ENCODE results near the gene RUNX1. TPM values are rescaled to one million over a fixed set of nuclear protein-coding genes. Genes with fewer than 3 reads are reported as not detected.

Gene RUNX1
- total and polyA plus RNA-seq, 10 of the 15 experiments (the other 5 are each of a cell fraction or from before 2014, with no cell fraction given) = 0.90 to 15.2 (median 4.1) TPM

DNA sequence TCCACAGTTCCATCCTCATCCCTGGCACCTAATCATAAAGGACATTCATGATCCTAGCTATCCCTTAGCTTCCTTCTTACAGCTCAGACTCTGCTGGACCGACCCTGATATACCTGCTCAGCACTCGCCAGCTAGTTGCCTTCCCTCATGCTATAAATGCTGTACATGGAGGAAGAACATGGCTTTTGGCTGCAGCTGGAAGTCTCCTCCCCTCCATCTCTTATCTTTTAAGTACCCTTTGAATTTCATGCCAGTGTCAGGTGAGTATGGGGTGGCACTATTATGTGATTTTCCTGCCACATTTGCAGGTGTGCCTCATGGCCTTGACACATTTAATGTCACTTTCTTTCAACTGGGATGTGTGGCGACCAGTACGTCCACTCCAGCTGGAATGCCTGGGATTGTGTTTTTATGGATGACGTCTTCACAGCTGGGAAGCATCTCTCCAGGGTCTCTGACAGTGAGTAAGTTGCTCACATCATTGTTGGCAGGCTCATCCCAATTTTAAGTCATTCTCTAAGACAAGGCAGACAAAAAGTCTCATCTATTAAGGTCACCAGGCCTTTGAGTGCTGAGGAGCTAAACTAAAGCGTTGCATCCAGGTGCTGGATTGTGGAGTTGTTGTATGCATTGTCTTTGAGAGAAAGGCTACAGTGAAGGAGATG, 43.4 kb downstream of the RUNX1 start:
- Histone ChIP-seq H3K27me3 (replicated peaks in 1 of 2; ENCODE audit: control insufficient read depth in 2 of 2, insufficient read depth in 2 of 2, low read length in 1 of 2) (no peaks in the 10 kb centered on the region), H4K20me1 (ENCODE audit: control insufficient read depth, insufficient read depth) (no peaks in the 10 kb centered on the region; the same call in 1 of the 2 replicates), H2AFZ (ENCODE audit: control insufficient read depth, low read depth, low read length) (no peak overlapping the region), H3K4me2 (ENCODE audit: control insufficient read depth, insufficient read depth) (no peak overlapping the region), H3K36me3 (ENCODE audit: control insufficient read depth in 2 of 2, insufficient read depth in 2 of 2, low read length in 1 of 2) (no peaks in the 10 kb centered on the region), H3K9me3 (replicated peaks; ENCODE audit: control insufficient read depth, insufficient read depth, low read length) (no peaks in the 10 kb centered on the region), H3K27ac (ENCODE audit: control insufficient read depth, insufficient read depth) (no peak overlapping the region), H3K4me1 (ENCODE audit: control insufficient read depth, insufficient read depth, low read length) (no peaks in the 10 kb centered on the region), H3K9ac (ENCODE audit: control insufficient read depth, insufficient read depth, low read length) (no peak overlapping the region), H3K4me3 (no peak overlapping the region), H3K79me2 (ENCODE audit: control insufficient read depth, insufficient read depth, low read length) (no peaks in the 10 kb centered on the region)
- no peak for ATAC-seq
- intact Hi-C loops (cut with micrococcal nuclease; ENCODE audit: unreplicated experiment) = no loop called here
- BruUV-seq (replicated peaks) = no TSS peak
- TF ChIP-seq RELA (IDR thresholded peaks at IDR 0.05; ENCODE audit: borderline replicate concordance, partially characterized antibody) = no peak
- no peak for TF ChIP-seq ZBED1 (IDR thresholded peaks at IDR 0.05; ENCODE audit: borderline replicate concordance)
- TF ChIP-seq, protein P1, sequence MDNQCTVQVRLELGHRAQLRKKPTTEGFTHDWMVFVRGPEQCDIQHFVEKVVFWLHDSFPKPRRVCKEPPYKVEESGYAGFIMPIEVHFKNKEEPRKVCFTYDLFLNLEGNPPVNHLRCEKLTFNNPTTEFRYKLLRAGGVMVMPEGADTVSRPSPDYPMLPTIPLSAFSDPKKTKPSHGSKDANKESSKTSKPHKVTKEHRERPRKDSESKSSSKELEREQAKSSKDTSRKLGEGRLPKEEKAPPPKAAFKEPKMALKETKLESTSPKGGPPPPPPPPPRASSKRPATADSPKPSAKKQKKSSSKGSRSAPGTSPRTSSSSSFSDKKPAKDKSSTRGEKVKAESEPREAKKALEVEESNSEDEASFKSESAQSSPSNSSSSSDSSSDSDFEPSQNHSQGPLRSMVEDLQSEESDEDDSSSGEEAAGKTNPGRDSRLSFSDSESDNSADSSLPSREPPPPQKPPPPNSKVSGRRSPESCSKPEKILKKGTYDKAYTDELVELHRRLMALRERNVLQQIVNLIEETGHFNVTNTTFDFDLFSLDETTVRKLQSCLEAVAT (IDR thresholded peaks at IDR 0.05) = no peak
- no peak for TF ChIP-seq TCF3 (IDR thresholded peaks at IDR 0.05; ENCODE audit: borderline replicate concordance, insufficient read depth, low read depth, low read length)
- no peak for TF ChIP-seq ASH2L (IDR thresholded peaks at IDR 0.05; ENCODE audit: borderline replicate concordance, low read depth)
- TF ChIP-seq TARDBP (IDR thresholded peaks at IDR 0.05; ENCODE audit: borderline replicate concordance) = no peak
- no peak for TF ChIP-seq CEBPB (IDR thresholded peaks at IDR 0.05; ENCODE audit: borderline replicate concordance in 1 of 2, low read depth in 2 of 2, low read length in 2 of 2)
- no peak for TF ChIP-seq SUPT20H (IDR thresholded peaks at IDR 0.05; ENCODE audit: borderline replicate concordance, control insufficient read depth, low read depth, low read length)
- TF ChIP-seq NFYA (IDR thresholded peaks at IDR 0.05; ENCODE audit: borderline replicate concordance, low read depth, low read length) = no peak
- TF ChIP-seq, protein P2, sequence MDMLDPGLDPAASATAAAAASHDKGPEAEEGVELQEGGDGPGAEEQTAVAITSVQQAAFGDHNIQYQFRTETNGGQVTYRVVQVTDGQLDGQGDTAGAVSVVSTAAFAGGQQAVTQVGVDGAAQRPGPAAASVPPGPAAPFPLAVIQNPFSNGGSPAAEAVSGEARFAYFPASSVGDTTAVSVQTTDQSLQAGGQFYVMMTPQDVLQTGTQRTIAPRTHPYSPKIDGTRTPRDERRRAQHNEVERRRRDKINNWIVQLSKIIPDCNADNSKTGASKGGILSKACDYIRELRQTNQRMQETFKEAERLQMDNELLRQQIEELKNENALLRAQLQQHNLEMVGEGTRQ (IDR thresholded peaks at IDR 0.05; ENCODE audit: borderline replicate concordance, low read depth, low read length) = no peak
- TF ChIP-seq POU2F2 (IDR thresholded peaks at IDR 0.05; ENCODE audit: borderline replicate concordance, low read depth, low read length) = no peak
- TF ChIP-seq IKZF1 (conservative IDR thresholded peaks at IDR 0.05) = no peak
- TF ChIP-seq, protein P3, sequence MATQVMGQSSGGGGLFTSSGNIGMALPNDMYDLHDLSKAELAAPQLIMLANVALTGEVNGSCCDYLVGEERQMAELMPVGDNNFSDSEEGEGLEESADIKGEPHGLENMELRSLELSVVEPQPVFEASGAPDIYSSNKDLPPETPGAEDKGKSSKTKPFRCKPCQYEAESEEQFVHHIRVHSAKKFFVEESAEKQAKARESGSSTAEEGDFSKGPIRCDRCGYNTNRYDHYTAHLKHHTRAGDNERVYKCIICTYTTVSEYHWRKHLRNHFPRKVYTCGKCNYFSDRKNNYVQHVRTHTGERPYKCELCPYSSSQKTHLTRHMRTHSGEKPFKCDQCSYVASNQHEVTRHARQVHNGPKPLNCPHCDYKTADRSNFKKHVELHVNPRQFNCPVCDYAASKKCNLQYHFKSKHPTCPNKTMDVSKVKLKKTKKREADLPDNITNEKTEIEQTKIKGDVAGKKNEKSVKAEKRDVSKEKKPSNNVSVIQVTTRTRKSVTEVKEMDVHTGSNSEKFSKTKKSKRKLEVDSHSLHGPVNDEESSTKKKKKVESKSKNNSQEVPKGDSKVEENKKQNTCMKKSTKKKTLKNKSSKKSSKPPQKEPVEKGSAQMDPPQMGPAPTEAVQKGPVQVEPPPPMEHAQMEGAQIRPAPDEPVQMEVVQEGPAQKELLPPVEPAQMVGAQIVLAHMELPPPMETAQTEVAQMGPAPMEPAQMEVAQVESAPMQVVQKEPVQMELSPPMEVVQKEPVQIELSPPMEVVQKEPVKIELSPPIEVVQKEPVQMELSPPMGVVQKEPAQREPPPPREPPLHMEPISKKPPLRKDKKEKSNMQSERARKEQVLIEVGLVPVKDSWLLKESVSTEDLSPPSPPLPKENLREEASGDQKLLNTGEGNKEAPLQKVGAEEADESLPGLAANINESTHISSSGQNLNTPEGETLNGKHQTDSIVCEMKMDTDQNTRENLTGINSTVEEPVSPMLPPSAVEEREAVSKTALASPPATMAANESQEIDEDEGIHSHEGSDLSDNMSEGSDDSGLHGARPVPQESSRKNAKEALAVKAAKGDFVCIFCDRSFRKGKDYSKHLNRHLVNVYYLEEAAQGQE (IDR thresholded peaks at IDR 0.05; ENCODE audit: low read depth, low read length) = no peak
- TF ChIP-seq, protein P4, sequence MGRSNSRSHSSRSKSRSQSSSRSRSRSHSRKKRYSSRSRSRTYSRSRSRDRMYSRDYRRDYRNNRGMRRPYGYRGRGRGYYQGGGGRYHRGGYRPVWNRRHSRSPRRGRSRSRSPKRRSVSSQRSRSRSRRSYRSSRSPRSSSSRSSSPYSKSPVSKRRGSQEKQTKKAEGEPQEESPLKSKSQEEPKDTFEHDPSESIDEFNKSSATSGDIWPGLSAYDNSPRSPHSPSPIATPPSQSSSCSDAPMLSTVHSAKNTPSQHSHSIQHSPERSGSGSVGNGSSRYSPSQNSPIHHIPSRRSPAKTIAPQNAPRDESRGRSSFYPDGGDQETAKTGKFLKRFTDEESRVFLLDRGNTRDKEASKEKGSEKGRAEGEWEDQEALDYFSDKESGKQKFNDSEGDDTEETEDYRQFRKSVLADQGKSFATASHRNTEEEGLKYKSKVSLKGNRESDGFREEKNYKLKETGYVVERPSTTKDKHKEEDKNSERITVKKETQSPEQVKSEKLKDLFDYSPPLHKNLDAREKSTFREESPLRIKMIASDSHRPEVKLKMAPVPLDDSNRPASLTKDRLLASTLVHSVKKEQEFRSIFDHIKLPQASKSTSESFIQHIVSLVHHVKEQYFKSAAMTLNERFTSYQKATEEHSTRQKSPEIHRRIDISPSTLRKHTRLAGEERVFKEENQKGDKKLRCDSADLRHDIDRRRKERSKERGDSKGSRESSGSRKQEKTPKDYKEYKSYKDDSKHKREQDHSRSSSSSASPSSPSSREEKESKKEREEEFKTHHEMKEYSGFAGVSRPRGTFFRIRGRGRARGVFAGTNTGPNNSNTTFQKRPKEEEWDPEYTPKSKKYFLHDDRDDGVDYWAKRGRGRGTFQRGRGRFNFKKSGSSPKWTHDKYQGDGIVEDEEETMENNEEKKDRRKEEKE (IDR thresholded peaks at IDR 0.05) = no peak
- TF ChIP-seq ESRRA (IDR thresholded peaks at IDR 0.05; ENCODE audit: low read length) = no peak
- DNase-seq (ENCODE audit: low read depth, low spot score) = no peak
- ChIA-PET CTCF (no interaction called here), RAD21 (ENCODE audit: unreplicated experiment) (no interaction called here), POLR2A (no interaction called here), SMC1A (ENCODE audit: uncharacterized antibody, unreplicated experiment) (no interaction called here)
- WGBS (ENCODE audit: insufficient coverage, insufficient replicate concordance, low lambda C conversion rate, missing lambda C conversion rate) = 50% methylated on average over 6 of the region's 6 CpGs
- FAIRE-seq = no peak
- in situ Hi-C loops (cut with MboI) = no loop called here

All from GM12878 (cell line).